SK-N-SH (cell line): Measurements from ENCODE around the gene PSMB1. TPM values are rescaled to one million over a fixed set of nuclear protein-coding genes. Genes with fewer than 3 reads are reported as not detected.
A peak's percentile ranks its signal among the peaks of the same experiment; 100 is the strongest.

Experiments used
- CTCF ChIA-PET: fragments of 300-600, 350-600 bp; formaldehyde crosslinking; extraction: SDS; loops from one replicate; lab custom pipeline; 2021; lab: Yijun Ruan, JAX
- POLR2A ChIA-PET: fragments of 350-600 bp; sonication (Branson Sonifier 250); formaldehyde crosslinking; extraction: SDS; loops from one replicate; lab custom pipeline; 2020; ENCODE audit warnings: antibody characterized with exemption, inconsistent platforms; lab: Yijun Ruan, JAX
- DNase-seq: peaks from one replicate; pipeline ENCODE4 v3.0.0; 2012
- H2AFZ ChIP-seq: fragments of 200-600 bp; sonication (generic); 2 replicates; pipeline ENCODE4 v1.8.1; 2016; ENCODE audit warnings: antibody characterized with exemption, mild to moderate bottlenecking, low read depth
- H3F3A ChIP-seq: fragments of 200-600 bp; sonication (generic); replicated peaks from 2 replicates; pipeline ENCODE3; 2016; ENCODE audit warnings: antibody characterized with exemption, mild to moderate bottlenecking; ENCODE audit not compliant: insufficient read depth
- H3K27ac ChIP-seq, 2 experiments: fragments of 200-500 bp in 1 of 2; fragments of 200-600 bp in 1 of 2; sonication (Bioruptor generic) in 1 of 2; sonication (generic), shearing (Covaris generic) in 1 of 2; 2 replicates each; pipeline versions ENCODE4 v1.5.1 to v1.6.1; 2014 to 2016; ENCODE audit warnings: low read depth in 2 of 2, inconsistent platforms in 1 of 2, low read length in 1 of 2, mild to moderate bottlenecking in 1 of 2, mixed read lengths in 1 of 2
- H3K27me3 ChIP-seq: fragments of 200-600 bp; sonication (generic), shearing (Covaris generic); 2 replicates; pipeline ENCODE4 v1.6.1; 2016; ENCODE audit warnings: mixed run types; ENCODE audit not compliant: insufficient read depth
- H3K36me3 ChIP-seq, 2 experiments: fragments of 200-500 bp in 1 of 2; fragments of 200-600 bp in 1 of 2; sonication (Bioruptor generic) in 1 of 2; sonication (generic) in 1 of 2; replicated peaks in 1 of 2; 2 replicates each; pipeline versions ENCODE3 to v1.5.1; 2014 to 2016; ENCODE audit warnings: low read length in 1 of 2, mild to moderate bottlenecking in 1 of 2; ENCODE audit not compliant: insufficient read depth in 2 of 2, control insufficient read depth in 1 of 2
- H3K4me1 ChIP-seq, 2 experiments: fragments of 200-500 bp in 1 of 2; fragments of 200-600 bp in 1 of 2; sonication (Bioruptor generic) in 1 of 2; sonication (generic), shearing (Covaris generic) in 1 of 2; 2 replicates each; pipeline versions ENCODE4 v1.5.1 to v1.6.1; 2014 to 2016; ENCODE audit warnings: low read depth in 1 of 2, low read length in 1 of 2, mixed run types in 1 of 2; ENCODE audit not compliant: insufficient read depth in 2 of 2, control insufficient read depth in 1 of 2
- H3K4me2 ChIP-seq: fragments of 200-600 bp; sonication (generic), shearing (Covaris generic); 2 replicates; pipeline ENCODE4 v1.6.1; 2017; ENCODE audit warnings: mixed run types
- H3K4me3 ChIP-seq, 2 experiments: fragments of 200-500 bp in 1 of 2; fragments of 200-600 bp in 1 of 2; sonication (Bioruptor generic) in 1 of 2; sonication (generic), shearing (Covaris generic) in 1 of 2; 2 replicates each; pipeline versions ENCODE4 v1.5.1 to v1.8.1; 2014 to 2016; ENCODE audit warnings: low read depth in 2 of 2, inconsistent platforms in 1 of 2, low read length in 1 of 2, mild to moderate bottlenecking in 1 of 2, mixed read lengths in 1 of 2, moderate library complexity in 1 of 2
- H3K79me2 ChIP-seq: fragments of 200-600 bp; sonication (generic); 2 replicates; pipeline ENCODE4 v1.8.1; 2017; ENCODE audit warnings: mild to moderate bottlenecking; ENCODE audit not compliant: insufficient read depth
- H3K9ac ChIP-seq: fragments of 200-600 bp; sonication (generic); 2 replicates; pipeline ENCODE4 v1.6.1; 2017; ENCODE audit warnings: mixed run types
- H3K9me2 ChIP-seq: fragments of 200-600 bp; sonication (generic); 2 replicates; pipeline ENCODE4 v1.6.1; 2017; ENCODE audit warnings: mixed run types
- H3K9me3 ChIP-seq: fragments of 200-600 bp; sonication (generic); 2 replicates; pipeline ENCODE4 v1.6.1; 2017; ENCODE audit warnings: mixed run types, mild to moderate bottlenecking, moderate library complexity
- H4K20me1 ChIP-seq: fragments of 200-600 bp; sonication (generic); 2 replicates; pipeline ENCODE4 v1.6.1; 2017; ENCODE audit warnings: mild to moderate bottlenecking, mixed run types; ENCODE audit not compliant: insufficient read depth
- CHD2 ChIP-seq: fragments of 150-350 bp; IDR thresholded peaks from 2 replicates; pipeline ENCODE4 v1.6.1; 2018; ENCODE audit warnings: low read length; ENCODE audit not compliant: partially characterized antibody
- CTCF ChIP-seq: fragments of 200-600 bp; sonication (generic); IDR thresholded peaks from 2 replicates; pipeline ENCODE4 v1.6.1; 2017; ENCODE audit warnings: antibody characterized with exemption, mild to moderate bottlenecking, moderate library complexity
- FOSL2 ChIP-seq: IDR thresholded peaks from 2 replicates; pipeline ENCODE4 v1.4.0; 2012; ENCODE audit warnings: low read depth, mild to moderate bottlenecking, moderate library complexity, borderline replicate concordance
- FOXJ3 ChIP-seq: sonication (generic); formaldehyde crosslinking; IDR thresholded peaks from 2 replicates; pipeline ENCODE4 v1.5.1; 2020; ENCODE audit warnings: mild to moderate bottlenecking, missing genetic modification reagents
- FOXM1 ChIP-seq: IDR thresholded peaks from 2 replicates; pipeline ENCODE4 v1.4.0; 2012; ENCODE audit warnings: low read depth, mild to moderate bottlenecking
- MAX ChIP-seq: IDR thresholded peaks from 2 replicates; pipeline ENCODE4 v1.4.0; 2012; ENCODE audit warnings: low read depth
- NRF1 ChIP-seq: IDR thresholded peaks from 2 replicates; pipeline ENCODE4 v1.6.1; 2012; ENCODE audit warnings: low read depth, mild to moderate bottlenecking, low read length
- PBX3 ChIP-seq: IDR thresholded peaks from 2 replicates; pipeline ENCODE4; 2012
- POLR2AphosphoS5 ChIP-seq: IDR thresholded peaks from 2 replicates; pipeline ENCODE4 v1.6.1; 2012; ENCODE audit warnings: low read depth, low read length
- RAD21 ChIP-seq: IDR thresholded peaks from 2 replicates; pipeline ENCODE4 v1.6.1; 2012; ENCODE audit warnings: mild to moderate bottlenecking, low read length
- RCOR1 ChIP-seq: fragments of 150-350 bp; IDR thresholded peaks from 2 replicates; pipeline ENCODE4 v1.6.1; 2017; ENCODE audit warnings: antibody characterized with exemption, low read length
- RXRA ChIP-seq: IDR thresholded peaks from 2 replicates; pipeline ENCODE4 v1.4.0; 2012; ENCODE audit warnings: low read depth, mild to moderate bottlenecking, borderline replicate concordance
- SMC3 ChIP-seq: IDR thresholded peaks from 2 replicates; pipeline ENCODE4 v1.6.1; 2012; ENCODE audit warnings: low read depth, low read length, improper control_type of control experiment
- TAF1 ChIP-seq: IDR thresholded peaks from 2 replicates; pipeline ENCODE4 v1.6.1; 2012; ENCODE audit warnings: low read depth, mild to moderate bottlenecking, low read length, moderate library complexity, borderline replicate concordance
- TCF12 ChIP-seq: IDR thresholded peaks from 2 replicates; pipeline ENCODE4 v1.4.0; 2012
- TEAD4 ChIP-seq: IDR thresholded peaks from 2 replicates; pipeline ENCODE4 v1.4.0; 2012; ENCODE audit warnings: mild to moderate bottlenecking, borderline replicate concordance; ENCODE audit not compliant: insufficient read depth
- USF2 ChIP-seq: fragments of 150-350 bp; IDR thresholded peaks from 2 replicates; pipeline ENCODE4 v1.6.1; 2017; ENCODE audit warnings: antibody characterized with exemption, low read length, low read depth, borderline replicate concordance
- WGBS: methylation state at CpG from one replicate; pipeline ENCODE4 v1.1.6; 2017; ENCODE audit warnings: low lambda C conversion rate; 5-methylcytosine and 5-hydroxymethylcytosine counted together
- polyA plus RNA-seq, 3 experiments: library from polyadenylated mRNA; depleted of rRNA; stranded (reverse); fragments of >200 nt; gene quantifications; 2 replicates each; pipeline ENCODE4 v1.2.3, GENCODE V29; 2012

PSMB1 gene
- polyA plus RNA-seq, 1 of the 3 experiments (the other 2 are of a cell fraction), result 588 TPM

- no peak for TF ChIP-seq CTCF
- TF ChIP-seq, all 33 proteins: peak for 0
These were observed 25.8 kb upstream of the PSMB1 start (continued) for GRCh38 chr6:170578909-170579308.

- Histone ChIP-seq H3K79me2 (no peaks in the 10 kb centered on the region), H3K36me3 (peaks cover 78 to 89% of the 10 kb centered on the region in 2 experiments), H3K4me2 (no peak overlapping the region), H3K27ac (no peak overlapping the region), H2AFZ (no peak overlapping the region), H4K20me1 (no peaks in the 10 kb centered on the region), H3K9me3 (no peaks in the 10 kb centered on the region), H3F3A (peaks cover 24% of the 10 kb centered on the region), H3K4me1 (no peaks in the 10 kb centered on the region), H3K9ac (no peak overlapping the region), H3K4me3 (no peak overlapping the region), H3K27me3 (no peaks in the 10 kb centered on the region), H3K9me2 (no peaks in the 10 kb centered on the region)
- CTCF ChIA-PET, result interaction anchor here (1.1 to 1.5 kb wide), 5 partner anchors 9 to 19 kb away, joined by 3 to 5 read pairs (median 4); no protein-coding TSS in a partner anchor
- DNase-seq, result no peak
- TF ChIP-seq CTCF, result peak; percentile 43
- TF ChIP-seq PBX3, result no peak
- TF ChIP-seq FOXJ3 (CRISPR knock-in tag), result no peak
- TF ChIP-seq MAX, result no peak
- TF ChIP-seq SMC3, result peak; percentile 30; the same call in 1 of the 2 replicates
- 92% methylated on average over 1 of the region's 1 CpG for WGBS
- POLR2A ChIA-PET, result interaction anchor here (0.8 kb wide), 1 partner anchor 15 kb away, joined by 4 read pairs; no protein-coding TSS in a partner anchor
These were observed 22.1 kb upstream of the PSMB1 start for GRCh38 chr6:170575250-170575649.

GRCh38 chr6:170572704-170573466 is 19.8 kb upstream of the PSMB1 start:
- Histone ChIP-seq H3F3A (peaks cover 15% of the 10 kb centered on the region), H3K4me3 (no peak overlapping the region), H3K9me3 (no peaks in the 10 kb centered on the region), H2AFZ (no peak overlapping the region), H3K27ac (no peak overlapping the region), H3K27me3 (no peaks in the 10 kb centered on the region), H3K36me3 (peaks cover 70 to 83% of the 10 kb centered on the region in 2 experiments), H3K9me2 (no peaks in the 10 kb centered on the region), H3K4me1 (no peaks in the 10 kb centered on the region), H3K79me2 (no peaks in the 10 kb centered on the region), H3K4me2 (no peak overlapping the region), H4K20me1 (no peaks in the 10 kb centered on the region), H3K9ac (no peak overlapping the region)
- DNase-seq, result no peak
- WGBS, result 63% methylated on average over 2 of the region's 2 CpGs
- ChIA-PET CTCF (interaction anchor here (0.7 kb wide), 1 partner anchor 14 kb away, joined by 3 read pairs; no protein-coding TSS in a partner anchor), POLR2A (no interaction called here)
- TF ChIP-seq RXRA (no peak), CHD2 (no peak), POLR2AphosphoS5 (no peak), NRF1 (no peak), RAD21 (no peak), TCF12 (no peak), RCOR1 (no peak), TAF1 (no peak), TEAD4 (no peak), FOXM1 (no peak), USF2 (no peak), FOXJ3 (CRISPR knock-in tag) (no peak), FOSL2 (no peak)
